GM19193 (cell line): ENCODE measurements around the gene KRTAP20-3.

Source experiments
- POLR2A ChIP-seq: IDR thresholded peaks from 4 replicates; pipeline ENCODE4 v1.6.1; 2011; ENCODE audit not compliant: insufficient read depth, insufficient read length; ENCODE audit errors: extremely low read depth

The KRTAP20-3 gene

DNA sequence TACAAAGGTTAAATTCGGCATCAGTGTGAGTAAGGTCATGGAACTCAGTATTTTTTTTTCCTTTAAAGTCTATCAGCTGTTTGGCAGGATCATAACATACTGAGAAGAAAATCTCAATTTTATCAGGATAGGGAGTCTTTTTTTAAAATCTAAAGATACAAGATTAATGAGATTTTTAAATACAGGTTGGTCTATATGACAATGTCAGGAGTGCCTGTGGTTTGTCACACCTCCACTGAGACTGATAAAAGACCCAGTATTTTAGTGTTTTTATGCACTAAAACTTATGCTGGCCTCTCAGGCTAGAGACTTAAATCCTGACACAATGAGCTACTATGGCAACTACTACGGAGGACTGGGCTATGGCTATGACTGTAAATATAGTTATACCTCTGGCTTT lies at the start of gene KRTAP20-3:
Gene KRTAP20-3, plus strand, starts transcription at position 301 of the 400 bp plus-strand sequence.
- TF ChIP-seq POLR2A = no peak

DNA sequence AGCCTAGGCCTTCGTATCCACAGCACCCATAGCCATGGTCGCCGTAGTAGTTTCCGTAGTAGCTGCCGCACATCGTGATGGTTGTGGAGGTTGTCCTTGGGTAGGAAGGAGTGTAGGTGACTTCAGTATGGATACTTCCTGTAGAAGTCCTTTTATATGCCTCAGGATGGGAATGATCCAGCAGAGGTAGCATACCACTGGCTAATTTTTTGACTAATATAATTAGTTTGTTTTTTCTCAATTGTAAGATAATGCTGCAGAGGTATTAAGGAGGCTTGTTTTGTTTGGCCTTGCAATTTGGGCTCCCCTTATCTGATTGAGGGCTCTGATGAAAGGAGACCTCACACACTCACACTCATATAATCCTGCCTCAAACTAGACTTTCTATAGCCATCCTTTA lies 43.9 kb upstream of the KRTAP20-3 start, which contains the start of gene KRTAP6-2:
Gene KRTAP6-2, minus strand, starts transcription at position 101 of the 400 bp plus-strand sequence. Its CDS starts 28 bp downstream, at position 73.
- TF ChIP-seq POLR2A = no peak

DNA sequence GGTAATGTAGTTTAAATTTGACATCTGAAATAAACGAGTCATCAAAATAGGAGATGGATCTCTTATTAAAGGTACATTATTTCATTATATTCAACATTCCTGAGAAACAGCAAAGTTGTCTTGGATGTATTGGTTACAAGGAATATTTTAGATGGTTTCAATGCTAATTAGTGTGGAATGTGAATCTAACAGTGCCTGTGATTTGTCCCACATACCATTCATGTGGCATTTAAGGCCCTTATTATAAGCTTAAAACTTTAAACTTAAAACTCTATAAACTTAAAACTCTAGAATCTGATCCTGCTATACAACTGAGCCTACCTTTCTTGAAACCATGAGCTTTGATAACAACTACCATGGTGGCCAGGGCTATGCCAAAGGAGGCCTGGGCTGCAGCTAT lies 41.9 kb upstream of the KRTAP20-3 start, which contains the start of gene KRTAP22-1:
Gene KRTAP22-1, plus strand, starts transcription at position 301 of the 400 bp plus-strand sequence.
- no peak for TF ChIP-seq POLR2A

DNA sequence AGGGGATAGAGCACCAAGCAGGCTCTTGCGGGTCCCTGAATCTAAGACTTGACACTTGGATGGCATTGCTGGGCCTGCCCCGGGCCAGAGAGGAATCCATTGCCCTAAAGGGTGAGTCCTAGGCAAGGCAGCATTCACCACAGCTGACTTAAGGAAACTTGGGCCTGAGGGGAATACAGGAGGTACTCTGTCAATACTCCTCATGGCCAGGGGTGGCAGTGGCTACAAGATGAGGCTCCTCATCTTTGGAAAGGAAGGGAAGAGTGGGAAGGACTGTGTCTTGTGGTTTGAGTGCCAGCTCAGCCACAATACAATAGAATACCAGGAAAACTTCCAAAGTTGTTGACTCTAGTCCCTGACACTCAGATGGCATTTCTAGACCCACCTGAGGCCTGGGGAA lies 36.7 kb upstream of the KRTAP20-3 start:
- no peak for TF ChIP-seq POLR2A

DNA sequence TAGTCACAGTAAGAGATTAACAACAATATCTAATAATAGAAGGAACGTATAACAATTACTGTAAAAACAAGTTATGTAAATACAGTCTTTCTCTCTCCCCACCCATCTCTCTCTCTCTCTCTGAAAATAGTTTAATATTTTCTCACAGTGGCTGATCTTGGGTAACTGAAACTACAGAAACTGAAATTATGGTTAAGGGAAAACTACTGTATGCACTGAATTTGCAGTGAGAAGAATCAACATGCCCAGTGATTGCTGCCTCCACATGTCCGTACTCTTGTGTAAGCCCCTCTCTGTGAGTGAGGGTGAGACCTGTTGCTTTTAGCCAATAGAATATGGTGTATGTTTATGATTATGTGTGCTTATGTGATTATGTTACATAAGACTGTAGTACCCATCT lies 30.5 kb upstream of the KRTAP20-3 start:
- no peak for TF ChIP-seq POLR2A

DNA sequence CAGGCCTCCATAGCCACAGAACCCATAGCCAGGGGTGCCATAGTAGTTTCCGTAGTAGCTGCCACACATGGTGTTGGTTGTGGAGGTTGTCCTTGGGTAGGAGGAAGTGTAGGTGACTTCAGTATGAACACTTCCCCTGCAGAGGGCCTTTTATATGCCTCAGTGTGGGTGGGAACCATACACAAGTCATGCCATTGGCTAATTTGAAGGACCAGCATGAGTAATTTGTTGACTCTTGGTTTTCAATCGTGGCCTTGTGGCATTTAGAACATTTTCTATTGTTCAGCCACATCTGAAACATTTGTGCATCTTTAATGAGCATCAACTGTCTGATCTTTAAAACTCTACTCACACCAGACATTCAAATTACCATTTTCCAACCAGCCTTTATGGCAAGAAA lies 28.8 kb upstream of the KRTAP20-3 start, which contains the start of gene KRTAP6-1:
Gene KRTAP6-1, minus strand, starts transcription at position 95 of the 400 bp plus-strand sequence. Its CDS starts 26 bp downstream, at position 69.
- no peak for TF ChIP-seq POLR2A

DNA sequence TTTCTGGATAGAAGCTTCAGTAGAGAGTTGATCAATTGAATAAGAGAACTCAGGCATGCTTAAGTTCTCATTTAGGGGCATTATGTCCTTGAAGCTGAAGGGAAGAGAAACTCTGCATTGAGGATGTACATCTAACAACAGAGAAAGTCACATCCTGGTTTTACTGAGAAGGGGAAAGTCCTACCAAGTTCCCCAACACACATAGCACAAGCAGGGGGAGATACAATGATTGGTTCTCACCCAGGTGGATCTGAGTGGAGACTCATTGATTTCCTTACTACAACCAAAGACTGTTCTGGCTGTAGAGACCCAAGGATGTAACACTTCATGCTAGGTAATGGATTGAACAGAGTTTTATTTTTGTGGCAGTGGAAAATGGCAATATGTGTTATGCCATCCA lies 27.5 kb upstream of the KRTAP20-3 start:
- no peak for TF ChIP-seq POLR2A

DNA sequence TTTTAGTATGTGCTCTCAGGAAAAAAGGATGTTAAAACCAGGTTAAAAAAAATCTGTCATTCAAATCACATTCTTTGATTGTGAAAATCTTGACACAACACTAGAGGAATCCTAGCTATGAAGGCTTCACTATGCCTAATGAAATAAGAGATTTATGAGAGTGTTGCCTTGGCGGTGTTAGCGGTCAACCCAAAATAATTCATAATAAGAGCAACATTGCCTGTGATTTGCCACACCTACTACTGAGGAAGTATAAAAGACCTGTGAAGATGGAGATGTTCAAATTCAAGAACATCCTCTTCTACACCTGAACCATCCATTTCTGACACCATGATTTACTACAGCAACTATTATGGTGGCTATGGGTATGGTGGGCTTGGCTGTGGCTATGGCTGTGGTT lies 26.5 kb upstream of the KRTAP20-3 start, which contains the start of gene KRTAP20-1:
Gene KRTAP20-1, plus strand, starts transcription at position 301 of the 400 bp plus-strand sequence. Its CDS starts 30 bp downstream, at position 331.
- no peak for TF ChIP-seq POLR2A

DNA sequence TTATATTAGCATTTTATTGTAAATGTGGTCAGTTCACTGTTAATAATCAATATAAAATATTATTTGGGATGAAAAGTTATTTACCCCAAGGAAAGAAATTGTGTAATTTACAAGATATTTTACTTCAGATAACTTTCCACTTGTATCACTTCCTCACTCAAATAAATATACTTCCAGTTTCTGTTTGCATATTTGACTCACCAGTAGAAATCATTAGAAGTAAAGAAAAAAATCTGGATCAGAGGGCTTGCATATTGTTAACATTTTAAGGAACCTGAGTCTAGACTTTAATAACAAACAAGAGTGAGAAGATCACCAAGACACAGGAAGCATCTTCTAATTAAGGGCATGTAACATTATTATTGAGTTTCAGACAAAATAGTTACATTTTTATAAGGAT lies 22.6 kb upstream of the KRTAP20-3 start:
- no peak for TF ChIP-seq POLR2A

DNA sequence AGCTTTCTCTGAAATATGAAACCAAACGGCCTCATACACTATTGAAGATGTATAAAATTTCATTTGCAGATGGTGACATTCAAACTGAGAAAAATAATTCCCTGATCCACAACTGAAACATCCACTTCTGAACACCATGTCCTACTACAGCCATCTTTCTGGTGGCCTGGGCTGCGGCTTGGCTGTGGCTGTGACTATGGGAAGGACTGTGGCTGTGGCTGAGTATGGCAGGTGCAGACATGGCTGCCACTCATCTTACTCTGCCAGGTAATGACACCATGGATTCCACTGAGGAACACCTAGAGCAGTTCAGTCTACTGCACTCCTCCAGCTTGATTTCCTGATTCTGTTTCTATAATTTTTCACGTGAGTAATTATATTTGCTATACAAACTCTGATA lies 22.1 kb upstream of the KRTAP20-3 start, which contains the start of gene KRTAP20-4:
Gene KRTAP20-4, plus strand, starts transcription at position 106 of the 400 bp plus-strand sequence.
- no peak for TF ChIP-seq POLR2A

DNA sequence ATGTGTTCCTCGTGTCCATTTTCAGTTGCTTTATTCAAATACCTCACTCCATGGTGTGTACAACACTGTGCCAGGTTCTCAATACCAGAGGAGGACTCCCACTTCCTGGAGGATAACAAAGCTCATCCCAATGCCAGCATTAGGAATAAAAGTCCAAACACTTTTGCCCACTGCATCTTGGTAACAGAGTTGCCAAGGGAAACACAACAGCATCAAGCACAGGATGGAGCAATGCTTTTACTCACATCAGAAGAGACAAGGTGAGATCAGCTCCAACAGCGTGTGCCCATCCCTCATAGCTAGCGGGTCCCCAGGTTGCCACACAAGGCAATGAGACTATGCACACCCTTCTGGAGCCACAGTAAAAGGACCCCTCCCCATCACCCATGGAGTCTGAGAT lies 19.3 kb upstream of the KRTAP20-3 start:
- no peak for TF ChIP-seq POLR2A

DNA sequence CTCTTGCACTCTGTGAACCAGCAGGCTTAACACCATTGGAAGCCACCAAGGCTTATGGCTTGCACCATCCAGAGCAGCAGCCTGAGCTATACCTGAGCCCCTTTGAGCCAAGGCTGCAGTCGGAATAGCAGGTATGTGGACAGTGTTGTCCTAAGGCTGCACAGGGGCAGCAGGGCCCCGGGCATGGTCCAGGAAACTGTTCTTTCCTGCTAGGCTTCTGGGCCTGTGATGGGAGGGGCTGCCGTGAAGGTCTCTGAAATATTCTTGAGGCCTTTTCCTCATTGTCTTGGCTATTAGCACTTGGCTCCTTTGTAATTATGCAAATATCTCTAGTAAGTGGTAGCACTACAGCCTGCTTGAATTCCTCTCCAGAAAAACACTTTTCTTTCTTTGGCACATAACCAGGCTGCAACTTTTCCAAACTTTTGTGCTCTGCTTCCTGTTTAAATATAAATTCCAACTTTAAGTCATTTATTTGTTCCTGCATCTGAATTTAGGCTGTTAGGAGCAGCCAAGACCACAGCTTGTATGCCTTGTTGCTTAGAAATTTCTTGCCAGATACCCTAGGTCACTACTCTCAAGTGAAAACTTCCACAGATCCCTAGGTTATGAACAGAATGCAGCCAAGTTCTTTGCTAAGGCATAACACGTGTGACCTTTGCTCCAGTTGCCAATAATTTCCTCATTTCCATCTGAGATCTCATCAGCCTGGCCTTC lies 17.1 kb upstream of the KRTAP20-3 start:
- TF ChIP-seq POLR2A = no peak

DNA sequence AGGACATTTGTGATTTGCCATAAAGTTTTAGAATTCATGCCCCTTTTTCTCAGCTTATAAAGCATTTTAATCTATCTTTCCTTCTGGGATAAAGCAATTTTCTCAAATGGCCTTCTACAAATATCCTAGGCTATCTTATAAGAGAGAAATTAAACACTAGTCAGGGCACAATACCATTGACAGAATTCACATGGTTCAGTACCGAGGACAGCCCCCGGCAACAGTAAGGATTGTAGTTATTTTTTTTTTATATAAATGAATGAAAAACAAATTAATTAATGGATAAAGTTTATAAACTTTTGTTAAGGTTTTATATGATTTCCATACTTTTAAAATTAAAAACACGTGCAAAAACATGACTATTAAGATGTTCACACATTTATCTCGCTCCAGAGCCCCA lies 14.6 kb upstream of the KRTAP20-3 start:
- TF ChIP-seq POLR2A = no peak

DNA sequence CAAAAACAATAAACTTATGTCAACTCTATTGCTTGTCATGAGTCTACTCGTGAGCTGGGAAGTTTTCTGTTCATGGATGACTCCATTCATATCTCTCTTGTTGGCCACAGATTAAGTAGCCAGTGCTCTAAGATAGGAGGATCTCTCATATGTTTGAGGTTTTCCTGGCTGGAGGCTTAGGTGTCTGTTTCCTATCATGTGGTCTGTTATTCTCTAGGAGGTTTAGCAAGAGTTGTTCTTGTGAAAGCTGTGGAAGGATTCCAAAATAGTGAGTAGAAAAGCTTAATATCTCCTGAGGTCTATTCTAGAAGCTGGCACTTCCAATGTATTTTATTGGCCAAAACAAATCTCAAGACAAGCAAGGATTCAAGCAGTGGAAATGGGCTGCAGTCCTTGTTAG lies 13.5 kb upstream of the KRTAP20-3 start:
- TF ChIP-seq POLR2A = no peak

DNA sequence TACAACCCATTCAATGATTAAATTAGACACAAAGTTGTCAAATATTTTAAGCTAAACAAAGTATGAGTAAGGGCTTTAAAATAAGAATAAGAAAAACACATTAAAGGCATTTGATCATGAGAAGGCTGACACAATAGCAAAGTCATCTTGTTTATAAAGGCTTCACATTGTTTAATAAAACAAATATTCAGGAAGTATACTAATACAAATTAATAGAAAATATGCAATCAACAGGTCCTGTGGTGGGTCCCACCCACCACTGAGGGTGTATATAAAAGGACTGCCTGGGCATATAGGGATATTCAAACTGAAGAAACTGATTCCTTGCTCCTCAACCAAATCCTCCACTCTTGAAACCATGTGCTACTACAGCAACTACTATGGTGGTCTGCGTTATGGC lies 7.8 kb upstream of the KRTAP20-3 start, which contains the start of gene KRTAP20-2:
Gene KRTAP20-2, plus strand, starts transcription at position 301 of the 400 bp plus-strand sequence. Its CDS starts 58 bp downstream, at position 359.
- no peak for TF ChIP-seq POLR2A

DNA sequence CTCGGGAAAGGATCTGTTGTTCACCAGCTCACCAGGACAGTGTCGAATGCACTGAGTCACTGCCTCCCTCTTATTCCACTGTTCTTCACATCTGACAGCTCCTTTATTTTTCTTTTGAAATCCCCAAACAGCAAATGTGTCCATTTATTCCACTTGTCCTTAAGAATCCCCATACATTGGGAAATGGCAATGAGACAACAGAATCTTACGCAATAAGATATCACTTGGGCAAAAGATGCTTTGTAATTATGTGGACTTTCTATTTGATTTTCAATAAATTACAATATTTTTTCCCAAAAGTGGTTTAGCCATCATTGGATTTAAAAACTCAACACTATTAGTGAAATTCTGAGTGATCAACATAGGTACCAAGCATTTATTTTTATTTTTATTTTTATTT lies 4.0 kb upstream of the KRTAP20-3 start:
- no peak for TF ChIP-seq POLR2A
